ENCODE results near the gene HSH2D. TPM values are rescaled to one million over a fixed set of nuclear protein-coding genes. Genes with fewer than 3 reads are reported as not detected.
A peak's percentile ranks its signal among the peaks of the same experiment; 100 is the strongest.

Gene HSH2D
- total RNA-seq, 1 donor from 2014 or later, result not detected

DNA sequence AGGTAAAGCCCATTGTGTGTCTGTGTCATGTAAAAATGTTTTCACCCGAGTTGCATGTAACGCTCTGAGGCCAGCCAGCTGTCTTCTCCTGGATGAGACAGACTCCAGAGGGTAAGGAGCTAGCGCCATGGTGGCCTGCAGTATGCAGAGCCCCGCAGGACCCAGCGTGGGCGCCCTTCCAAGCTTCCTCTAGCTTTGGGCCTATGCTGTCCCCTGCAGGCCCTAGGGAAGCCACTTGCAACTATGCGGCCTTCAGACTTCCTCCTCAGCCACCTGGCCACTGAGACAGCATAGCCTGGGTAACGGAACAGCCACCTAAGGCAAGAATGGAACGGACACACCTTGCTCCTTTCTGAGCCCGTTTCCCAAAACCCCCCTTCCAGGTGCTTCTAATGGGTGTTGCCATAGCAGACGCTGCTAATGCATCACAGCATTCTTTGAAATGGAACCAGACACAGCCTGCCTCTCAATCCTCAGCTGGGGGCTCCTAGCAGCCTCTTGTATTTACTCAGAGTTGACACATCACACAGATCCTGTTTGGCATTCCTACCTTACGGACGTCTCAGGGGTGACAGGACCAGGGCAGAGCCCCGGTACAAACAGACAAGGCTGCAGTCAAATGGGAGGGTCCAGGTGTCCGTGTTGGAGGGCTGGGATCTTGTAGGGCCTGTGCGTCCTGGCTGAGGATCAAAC, 47.9 kb downstream of the HSH2D start:
- DNase-seq (ENCODE audit: low read depth in 2 of 2), result no peak

DNA sequence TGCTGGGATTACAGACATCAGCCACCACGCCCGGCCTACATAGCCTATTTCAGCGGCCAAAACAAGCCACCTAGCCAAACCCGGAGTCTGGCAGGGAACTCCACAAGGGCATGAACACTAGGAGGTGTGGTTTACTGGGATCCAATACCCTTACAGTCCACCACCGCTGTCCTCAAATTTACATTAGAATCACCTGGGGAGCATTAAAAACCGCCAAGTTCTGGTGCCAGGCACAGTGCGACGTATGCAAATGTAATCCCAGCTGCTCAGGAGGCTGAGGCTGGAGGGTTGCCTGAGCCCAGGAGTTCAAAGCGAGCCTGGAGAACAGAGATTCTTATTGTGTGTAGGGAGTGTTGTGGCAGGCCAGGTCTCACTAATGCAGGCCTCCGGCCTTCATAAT, 50.0 kb downstream of the HSH2D start:
- no peak for DNase-seq (ENCODE audit: low read depth in 2 of 2)

- DNase-seq (ENCODE audit: low read depth in 2 of 2), result peak; percentile 43 to 67
These were observed 53.7 kb downstream of the HSH2D start for GRCh38 chr19:16197188-16197621.

DNA sequence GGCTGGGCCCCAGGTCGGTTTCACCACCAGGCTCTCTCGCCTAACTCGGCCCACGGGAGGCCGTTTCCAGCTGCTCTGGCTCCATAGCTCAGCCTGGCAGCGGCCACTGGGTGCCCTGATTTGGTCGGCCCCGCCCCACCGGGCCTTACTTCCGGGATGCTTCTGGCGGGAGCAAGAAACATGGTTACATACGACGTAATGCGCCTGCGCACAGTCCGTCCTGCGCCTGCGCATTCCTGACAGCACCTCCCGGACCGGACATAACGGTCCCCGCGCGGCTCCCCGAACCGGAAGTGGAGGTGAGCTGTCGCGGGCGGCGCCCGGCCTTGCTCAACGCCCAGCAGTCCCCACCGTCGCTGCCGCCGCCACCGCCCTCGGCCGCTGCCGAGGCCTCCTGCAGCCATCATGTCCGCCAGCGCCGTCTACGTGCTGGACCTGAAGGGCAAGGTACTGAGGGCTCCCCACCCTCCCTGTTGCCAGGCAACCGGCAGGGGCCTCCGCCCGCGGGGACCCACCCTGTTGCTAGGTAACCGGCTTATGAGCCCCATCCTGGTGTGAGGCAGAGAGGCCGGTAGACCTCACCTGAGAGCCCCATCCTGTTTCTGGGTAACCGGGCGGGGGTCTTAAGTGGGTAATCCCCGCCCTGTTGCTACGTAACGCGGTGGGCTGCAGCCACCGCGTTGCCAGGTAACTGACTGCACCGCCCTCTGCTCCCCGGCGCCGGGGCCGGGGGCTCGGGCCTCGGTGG, 54.3 kb downstream of the HSH2D start, which contains the start of gene AP1M1:
TSS of gene AP1M1 (plus strand) at position 290 of the 748 bp plus-strand sequence. CDS start at position 406, 116 bp downstream.
- DNase-seq (ENCODE audit: low read depth in 2 of 2), result peak; percentile 96 to 97

- no peak for DNase-seq (ENCODE audit: low read depth in 2 of 2)
These were observed 54.8 kb downstream of the HSH2D start for GRCh38 chr19:16198370-16198651.

DNA sequence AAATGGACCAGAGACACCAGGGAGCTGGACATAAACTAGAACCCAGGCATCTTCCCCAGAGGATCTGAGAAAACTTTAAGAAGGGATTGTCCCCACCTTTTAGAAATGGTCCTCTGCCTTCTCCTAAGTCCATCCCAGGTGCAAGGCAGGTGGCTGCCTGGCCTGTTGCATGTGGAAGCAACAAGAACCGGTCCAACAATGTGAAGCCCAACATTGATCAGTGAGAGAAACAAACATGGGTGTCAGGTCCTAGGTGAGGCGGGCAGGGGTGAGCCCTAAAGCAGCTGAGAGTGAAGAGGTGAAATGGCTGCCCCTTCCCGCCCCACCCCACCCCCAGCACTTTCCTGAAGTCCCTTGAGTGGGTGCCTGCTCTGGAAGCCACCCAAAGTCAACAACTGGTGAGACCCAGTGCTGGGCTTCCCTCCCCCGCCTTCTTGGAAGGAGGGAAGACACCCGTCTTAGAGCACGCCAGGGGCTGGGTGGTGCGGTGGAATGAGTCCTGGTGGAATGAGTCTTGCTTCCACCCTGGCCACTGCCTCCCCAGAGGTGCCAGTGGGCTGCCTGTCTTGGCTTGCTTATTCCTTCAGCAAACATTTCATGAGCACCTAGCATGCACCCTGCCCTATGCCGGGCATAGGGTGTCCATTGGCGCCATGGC, 55.9 kb downstream of the HSH2D start:
- no peak for DNase-seq (ENCODE audit: low read depth in 2 of 2)

- no peak for DNase-seq (ENCODE audit: low read depth in 2 of 2)
These were observed 56.8 kb downstream of the HSH2D start for GRCh38 chr19:16200038-16201010.

DNA sequence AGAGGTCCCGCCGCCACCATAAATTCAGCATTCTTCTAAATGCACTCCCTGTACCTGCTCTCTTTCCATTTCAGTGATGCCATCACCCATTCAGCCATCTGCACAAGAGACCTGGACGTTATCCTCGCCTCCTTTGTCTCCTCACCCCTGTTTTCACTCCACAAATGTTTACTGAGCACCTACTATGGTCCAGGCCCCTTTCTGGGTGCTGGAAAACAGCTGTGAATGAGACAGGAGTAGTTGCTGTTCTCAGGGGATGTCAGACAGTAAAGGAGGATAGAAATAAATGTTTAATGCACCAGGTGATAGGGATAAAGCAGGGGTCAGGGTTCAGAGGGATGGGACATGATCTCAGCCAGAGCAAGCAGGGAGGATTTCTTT, 57.5 kb downstream of the HSH2D start:
- DNase-seq (ENCODE audit: low read depth in 2 of 2), result no peak

- no peak for DNase-seq (ENCODE audit: low read depth in 2 of 2)
These were observed 59.1 kb downstream of the HSH2D start for GRCh38 chr19:16202320-16203255.

- no peak for DNase-seq (ENCODE audit: low read depth in 2 of 2)
These were observed 59.9 kb downstream of the HSH2D start for GRCh38 chr19:16203256-16204004.

DNA sequence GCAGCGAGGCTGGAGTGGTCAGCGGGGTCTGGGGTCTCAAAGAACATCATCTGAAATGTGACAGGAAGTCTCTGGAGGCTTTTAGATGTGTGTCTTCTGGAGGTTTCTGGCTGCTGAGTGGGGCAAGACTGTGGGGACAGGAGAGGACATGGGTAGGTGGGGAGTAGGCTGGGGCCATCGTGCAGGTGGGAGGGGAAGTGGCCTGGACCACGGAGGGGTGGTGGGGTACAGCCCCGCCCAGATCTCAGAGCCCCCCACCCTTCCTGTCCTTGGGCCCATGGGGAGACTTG, 60.5 kb downstream of the HSH2D start:
- no peak for DNase-seq (ENCODE audit: low read depth in 2 of 2)

DNA sequence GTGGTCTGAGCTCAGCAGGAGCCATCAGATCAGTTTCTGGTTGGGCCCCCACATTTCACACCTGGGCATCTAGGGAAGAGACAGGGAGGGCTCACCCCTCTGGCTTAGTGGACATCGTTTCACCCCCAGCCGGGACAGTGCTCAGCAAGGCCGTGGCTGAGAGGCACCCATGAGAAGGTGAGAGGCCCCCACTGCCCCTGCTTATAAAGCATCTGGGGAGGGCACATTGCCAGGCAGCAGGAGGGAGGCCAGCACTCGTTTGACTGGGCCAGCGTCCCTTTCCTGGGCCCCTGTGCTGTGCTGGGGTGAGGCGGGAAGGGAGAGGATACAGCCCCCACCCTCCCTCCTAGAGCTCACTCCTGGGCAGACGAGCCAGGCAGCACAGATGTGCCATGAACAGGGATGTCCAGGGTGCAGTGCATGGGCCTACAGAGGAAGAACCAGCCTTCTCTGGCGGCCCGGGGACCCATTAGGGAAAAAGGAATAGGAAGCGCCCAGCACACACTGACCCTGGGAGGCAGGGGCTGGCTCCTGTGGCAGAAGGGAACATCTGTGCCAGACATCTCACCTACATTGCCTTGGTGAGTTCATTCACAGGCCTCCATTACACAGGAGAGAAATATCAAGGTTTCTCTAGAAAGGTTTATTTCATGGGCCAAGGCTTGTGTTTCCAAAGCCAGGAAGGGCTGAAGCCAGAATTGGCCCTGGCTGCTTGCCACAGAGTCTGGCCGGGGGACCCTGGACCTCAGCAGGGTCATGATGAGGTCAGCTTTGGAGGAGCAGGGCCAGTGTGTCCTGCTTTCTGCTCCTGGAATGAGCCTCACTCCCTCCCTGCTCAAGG, 61.9 kb downstream of the HSH2D start:
- DNase-seq (ENCODE audit: low read depth in 2 of 2), result no peak

DNA sequence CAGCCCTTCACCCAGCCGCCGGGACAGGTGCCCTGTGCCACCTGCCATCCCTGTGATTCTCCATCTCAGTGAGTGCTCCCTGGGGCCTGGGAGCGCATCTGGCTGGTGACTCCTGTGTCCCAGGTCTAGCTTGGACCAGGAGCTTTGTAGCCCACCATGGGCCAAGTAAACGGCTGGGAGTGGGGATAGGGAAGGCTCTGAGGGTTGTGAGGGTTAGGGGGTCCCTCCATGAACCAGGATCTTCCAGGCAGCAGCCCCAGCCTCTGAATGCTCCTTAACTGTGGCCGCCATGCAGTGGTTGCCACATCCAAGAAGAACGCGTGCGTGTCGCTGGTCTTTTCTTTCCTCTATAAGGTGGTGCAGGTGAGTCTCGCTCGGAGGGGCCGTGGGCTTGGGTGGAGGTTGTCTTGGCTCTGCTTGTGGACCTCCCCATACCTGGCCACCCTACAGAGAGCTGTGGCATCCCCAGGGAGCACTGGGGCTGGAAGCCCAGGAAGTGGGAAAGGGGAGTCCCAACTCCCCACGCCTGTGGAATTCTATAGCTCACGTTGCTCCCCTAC, 62.6 kb downstream of the HSH2D start:
- DNase-seq (ENCODE audit: low read depth in 2 of 2), result no peak

- no peak for DNase-seq (ENCODE audit: low read depth in 2 of 2)
These were observed 63.2 kb downstream of the HSH2D start for GRCh38 chr19:16206637-16207036.

DNA sequence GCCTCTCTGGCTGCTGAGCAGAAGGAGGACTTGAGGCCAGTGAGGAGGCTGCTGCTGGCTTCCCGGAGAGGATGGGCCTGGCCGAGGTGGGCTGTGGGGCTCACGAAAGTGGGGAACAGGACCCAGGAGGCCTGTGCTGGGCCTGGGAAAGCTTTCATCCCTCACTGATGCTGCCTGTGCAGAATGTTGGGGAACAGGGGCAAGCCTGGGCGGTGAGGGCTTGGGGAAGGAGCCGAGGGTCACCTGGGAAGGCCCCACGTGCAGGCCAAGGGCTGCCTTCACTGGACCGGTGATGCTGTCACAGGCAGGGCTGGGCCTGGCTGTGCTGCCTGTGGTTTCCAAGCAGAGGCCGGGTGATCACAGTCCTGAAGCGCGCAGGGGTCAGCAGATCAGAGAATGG, 63.6 kb downstream of the HSH2D start:
- DNase-seq (ENCODE audit: low read depth in 2 of 2), result no peak

GRCh38 chr19:16207490-16208025, 64.1 kb downstream of the HSH2D start:
- no peak for DNase-seq (ENCODE audit: low read depth in 2 of 2)
